ENCODE results near the gene MSRB1.

MSRB1 gene

GRCh38 chr16:1942810-1943726, at the start of gene MSRB1:
MSRB1 (minus strand) TSS chr16:1943199; CDS start chr16:1943156, 43 bp downstream.
- DNase-seq: peak; percentile 95

DNA sequence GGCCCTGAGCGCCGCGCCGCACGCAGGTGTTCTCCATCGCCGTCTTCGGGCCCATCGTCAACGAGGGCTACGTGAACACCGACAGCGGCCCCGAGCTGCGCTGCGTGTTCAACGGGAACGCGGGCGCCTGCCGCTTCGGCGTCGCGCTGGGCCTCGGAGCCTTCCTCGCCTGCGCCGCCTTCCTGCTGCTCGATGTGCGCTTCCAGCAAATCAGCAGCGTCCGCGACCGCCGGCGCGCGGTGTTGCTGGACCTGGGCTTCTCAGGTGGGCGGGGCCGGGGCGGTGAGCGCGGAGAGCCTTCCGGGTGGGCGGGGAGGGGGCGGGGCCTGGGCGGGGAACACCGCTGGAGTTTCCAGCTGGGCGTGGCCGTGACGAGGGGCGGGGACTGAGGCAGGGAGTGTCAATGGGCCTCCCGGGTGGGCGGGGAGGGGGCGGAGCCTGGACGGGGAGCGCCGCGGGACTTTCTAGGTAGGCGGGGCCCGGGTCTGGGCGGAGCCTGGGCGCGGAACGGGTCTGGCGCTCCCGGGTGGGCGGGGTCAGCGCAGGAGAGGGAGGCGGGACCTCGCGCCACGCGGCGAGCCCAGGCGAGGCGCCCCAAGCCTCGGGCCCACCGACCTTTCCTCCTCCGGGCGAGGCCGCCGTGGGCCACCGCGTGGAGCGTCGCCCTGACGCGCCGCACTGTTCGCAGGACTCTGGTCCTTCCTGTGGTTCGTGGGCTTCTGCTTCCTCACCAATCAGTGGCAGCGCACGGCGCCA, 49.1 kb upstream of the MSRB1 start:
- DNase-seq: peak; percentile 83

DNA sequence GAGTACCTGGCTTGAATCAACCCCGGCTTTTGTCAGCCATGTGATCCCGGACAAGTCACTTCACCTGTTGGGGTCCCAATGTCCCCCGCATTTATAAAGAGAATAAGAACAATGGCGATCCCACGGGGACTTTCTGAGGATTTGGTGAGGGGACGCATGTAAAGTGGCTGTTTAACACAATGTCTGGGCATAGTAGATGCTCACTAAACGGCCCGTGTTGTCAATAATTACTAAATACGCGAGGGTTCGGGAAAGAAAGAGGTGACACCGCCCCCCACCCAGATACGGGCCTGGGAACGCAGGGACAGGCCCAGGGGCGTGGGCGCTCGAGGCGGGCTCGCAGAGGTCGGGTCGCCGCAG, 48.6 kb upstream of the MSRB1 start:
- no peak for DNase-seq

GRCh38 chr16:1991135-1991551, 48.1 kb upstream of the MSRB1 start:
- peak; percentile 47 for DNase-seq

DNA sequence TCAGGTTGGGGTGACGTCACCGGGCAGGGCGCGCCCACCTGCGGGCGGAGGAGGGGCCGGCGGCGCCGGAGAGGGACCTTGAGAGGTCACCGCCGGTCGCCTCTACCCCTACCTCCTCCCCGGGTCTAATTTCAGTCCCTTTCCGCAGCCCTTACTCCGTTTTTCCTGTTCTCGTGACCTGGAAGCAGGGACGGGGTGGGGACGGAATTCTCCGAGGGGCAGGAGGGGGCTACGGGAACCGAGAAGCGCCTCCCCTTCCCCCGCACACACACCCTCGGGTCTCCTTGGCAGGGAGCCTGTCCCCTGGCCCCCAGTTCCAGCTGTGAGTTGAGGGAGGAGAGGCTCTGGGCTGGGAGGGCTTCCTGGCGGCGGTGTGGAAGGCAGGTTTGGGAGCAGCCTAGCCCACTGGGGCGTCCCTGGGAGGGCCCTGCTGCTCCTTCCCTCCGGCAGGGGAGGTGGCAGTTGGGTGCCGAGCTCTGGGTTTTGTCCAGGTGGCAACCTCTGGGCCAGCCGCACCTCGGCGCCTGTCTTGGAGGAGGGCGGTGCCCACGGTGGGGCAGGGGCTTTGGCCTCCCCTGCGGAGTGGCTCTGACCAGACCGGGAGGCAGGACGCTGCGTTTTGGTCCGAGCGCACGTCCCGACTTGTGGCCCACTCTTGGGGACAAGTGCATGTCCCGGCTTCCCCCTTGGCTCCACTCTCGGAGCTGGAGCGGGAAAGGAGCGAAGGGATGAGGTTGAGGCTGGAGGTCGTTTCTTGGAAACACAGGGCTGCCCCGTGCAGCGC, 47.5 kb upstream of the MSRB1 start:
- DNase-seq: no peak

- no peak for DNase-seq
Measured at GRCh38 chr16:1990101-1990350, 47.0 kb upstream of the MSRB1 start.

GRCh38 chr16:1989209-1990100, 46.5 kb upstream of the MSRB1 start, which contains the start of gene SYNGR3:
SYNGR3 (plus strand) TSS chr16:1989970; CDS start chr16:1990103, 133 bp downstream.
- DNase-seq: no peak

DNA sequence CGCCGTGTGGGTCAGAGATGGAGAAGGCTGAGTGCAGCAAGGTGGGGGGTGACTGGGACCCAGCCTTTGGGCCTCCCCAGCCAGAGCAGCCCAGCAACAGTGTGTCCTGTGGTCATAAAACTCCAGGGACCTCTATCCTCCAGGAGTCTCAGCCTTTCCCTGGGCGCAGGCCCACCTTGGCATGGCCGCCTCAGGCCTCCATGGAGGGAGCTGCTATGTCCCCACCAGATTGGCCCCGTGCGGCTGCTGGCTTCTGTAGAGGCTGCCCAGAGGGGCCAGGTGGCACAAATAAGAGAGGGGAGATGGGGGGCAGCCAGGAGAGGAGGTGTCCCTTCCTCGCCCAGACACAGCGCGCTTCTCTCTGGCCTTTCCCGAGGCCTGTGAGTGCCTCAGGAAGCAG, 44.2 kb upstream of the MSRB1 start:
- no peak for DNase-seq

- no peak for DNase-seq
Measured at GRCh38 chr16:1985466-1986150, 42.6 kb upstream of the MSRB1 start.

DNA sequence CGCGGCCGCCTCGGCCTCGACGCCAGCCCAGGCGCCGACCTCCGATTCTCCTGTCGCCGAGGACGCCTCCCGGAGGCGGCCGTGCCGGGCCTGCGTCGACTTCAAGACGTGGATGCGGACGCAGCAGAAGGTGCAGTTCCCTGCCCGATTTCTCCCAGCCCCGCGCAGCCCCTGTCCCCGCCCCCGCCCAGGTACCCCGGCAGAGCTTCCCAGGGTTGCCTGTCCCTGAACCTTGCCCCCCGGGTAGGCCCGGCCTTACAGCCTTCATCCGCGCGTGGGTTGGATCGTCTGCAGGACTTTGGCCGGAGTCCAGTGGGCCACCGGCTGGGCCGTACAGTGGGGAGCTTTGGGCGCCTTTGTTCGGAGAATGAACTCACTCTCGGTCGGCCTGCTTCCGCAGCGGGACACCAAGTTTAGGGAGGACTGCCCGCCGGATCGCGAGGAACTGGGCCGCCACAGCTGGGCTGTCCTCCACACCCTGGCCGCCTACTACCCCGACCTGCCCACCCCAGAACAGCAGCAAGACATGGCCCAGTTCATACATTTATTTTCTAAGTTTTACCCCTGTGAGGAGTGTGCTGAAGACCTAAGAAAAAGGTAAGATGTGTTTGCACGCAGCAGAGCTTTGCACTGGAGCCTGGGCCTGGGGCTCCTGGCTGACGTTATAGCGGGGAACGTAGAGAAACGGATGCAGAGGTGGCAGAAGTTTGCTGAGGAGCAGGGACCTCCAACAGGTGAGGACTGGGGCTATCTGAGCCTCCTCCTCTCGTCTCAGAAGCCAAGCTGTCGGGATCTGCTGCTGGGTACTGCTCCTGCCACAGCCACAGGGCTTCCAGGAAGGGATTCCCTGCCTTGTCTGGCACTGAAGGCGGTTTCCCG, 41.6 kb upstream of the MSRB1 start:
- no peak for DNase-seq

GRCh38 chr16:1983544-1984346, 40.7 kb upstream of the MSRB1 start, which contains the start of gene GFER:
GFER (plus strand) TSS chr16:1984193; CDS start chr16:1984219, 26 bp downstream.
- peak; percentile 67 for DNase-seq

DNA sequence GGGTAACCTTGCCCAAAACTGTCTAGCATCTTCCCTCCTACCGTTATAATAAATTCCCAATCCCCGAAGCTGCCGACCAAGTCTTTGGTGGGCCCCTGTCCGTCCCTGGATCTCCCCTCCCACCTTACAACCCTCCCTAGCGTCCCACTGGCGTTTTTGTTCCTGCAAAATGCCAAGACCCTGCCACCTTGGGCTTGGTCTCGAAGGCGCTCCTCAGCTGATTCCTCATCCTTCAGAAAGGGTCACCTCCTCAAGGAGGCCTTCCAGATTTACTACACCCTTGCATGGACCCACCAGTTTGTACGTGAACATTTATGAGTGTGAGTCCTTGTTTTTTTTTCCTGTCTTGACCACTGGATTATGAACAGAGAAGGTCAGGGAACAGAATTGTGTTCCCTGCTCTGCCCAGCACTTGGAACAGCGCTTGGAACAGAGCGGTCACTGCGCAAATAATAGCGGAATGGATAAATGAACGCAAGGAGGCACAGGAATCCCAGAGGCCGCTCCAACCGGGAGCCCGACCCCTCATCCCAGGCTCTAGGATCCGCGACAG, 40.1 kb upstream of the MSRB1 start:
- DNase-seq: no peak

GRCh38 chr16:1982013-1982433, 39.0 kb upstream of the MSRB1 start:
- DNase-seq: no peak

DNA sequence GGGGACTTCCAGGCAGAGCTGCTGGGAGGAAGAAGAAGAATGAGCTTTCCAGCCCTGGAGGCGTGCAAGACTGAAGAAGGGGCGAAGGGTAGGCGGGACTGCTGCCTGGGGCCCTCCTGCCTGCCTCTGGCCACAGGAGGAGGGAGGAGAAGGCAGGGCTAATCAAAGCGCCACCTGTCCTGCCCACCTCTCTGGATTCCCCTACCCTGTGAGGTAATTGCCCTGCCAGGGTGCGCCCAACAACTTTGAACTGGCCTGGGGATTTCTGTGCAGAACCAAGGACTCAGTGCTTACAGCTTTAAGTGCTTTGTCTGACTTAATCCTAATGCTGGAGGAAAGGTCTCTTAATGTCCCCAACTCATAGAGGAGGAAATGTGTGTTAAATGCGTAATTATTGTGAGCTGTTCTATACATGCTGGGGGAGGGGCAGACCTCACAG, 38.4 kb upstream of the MSRB1 start, which contains the start of gene NOXO1:
NOXO1 (minus strand) TSS at position 72 of the 439 bp plus-strand sequence. CDS start 290 bp downstream, outside the sequence.
- no peak for DNase-seq

DNA sequence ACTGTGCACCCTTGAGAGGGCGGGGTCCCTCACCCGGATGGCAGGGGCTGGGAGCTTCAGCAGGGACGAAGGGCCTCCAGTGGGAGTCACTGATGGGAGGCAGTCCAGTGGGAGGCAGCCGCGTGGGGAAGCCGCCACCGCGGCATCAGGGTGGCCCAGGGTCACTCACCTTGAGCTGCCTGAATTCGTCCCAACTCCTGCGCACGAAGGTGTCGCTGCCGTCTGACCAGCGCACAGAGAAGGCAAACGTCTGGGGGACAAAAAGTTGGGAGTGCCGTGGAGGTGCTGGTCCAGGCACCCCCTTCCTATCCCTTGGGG, 37.7 kb upstream of the MSRB1 start:
- DNase-seq: no peak

- DNase-seq: no peak
Measured at GRCh38 chr16:1980030-1980769, 37.2 kb upstream of the MSRB1 start.

DNA sequence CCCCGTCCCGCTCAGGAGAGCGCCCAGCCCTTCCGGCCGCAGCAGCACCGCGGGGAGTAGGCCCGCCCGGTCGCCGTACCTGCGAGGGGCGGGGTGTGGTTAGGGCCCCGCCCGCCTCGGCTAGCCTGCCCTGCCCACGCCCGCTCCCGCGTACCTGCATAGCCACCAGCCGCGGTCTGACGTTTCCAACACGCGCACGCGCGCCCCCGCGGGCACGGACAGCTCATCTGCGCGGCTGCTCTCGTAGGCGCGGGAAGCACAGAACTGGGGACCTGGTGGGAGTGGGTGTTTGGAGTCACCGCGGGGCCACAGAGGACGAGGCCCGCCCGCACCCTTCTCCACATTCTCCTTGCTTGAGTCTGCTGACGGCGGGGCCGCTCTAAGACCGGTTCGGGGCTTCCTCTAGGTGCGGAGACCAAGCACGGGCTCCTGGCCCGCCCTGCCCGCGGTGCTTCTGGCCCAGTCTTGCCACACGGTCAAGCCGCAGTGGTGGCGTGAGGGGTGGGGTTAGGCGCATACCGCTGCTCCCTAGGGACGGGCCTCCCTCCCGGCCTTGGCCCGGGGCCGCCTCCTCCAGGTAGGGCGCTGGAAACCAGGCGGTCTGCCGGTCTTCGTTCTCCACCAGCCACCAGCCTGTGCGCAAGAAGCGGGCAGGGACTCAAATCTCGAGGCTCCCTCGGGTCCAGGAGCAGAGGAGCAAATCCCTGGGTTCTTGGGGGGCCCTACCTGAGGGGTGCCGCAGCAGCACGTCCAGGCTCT, 36.5 kb upstream of the MSRB1 start:
- no peak for DNase-seq
